Activated naive CD4-positive, alpha-beta T cell treated with anti-CD3 and anti-CD28 coated beads, Interleukin-2, amount 50 U/mL, for 24 hours (primary cell): ENCODE results near the gene CNTN4.

Experiments used
- H3K27ac Mint-ChIP-seq: one replicate; pipeline ENCODE4 v1.8.0; 2021; ENCODE audit warnings: mild to moderate bottlenecking, mixed read lengths
- H3K27me3 Mint-ChIP-seq: one replicate; pipeline ENCODE4 v1.8.0; 2021; ENCODE audit warnings: mixed read lengths
- H3K36me3 Mint-ChIP-seq: one replicate; pipeline ENCODE4 v1.8.0; 2021; ENCODE audit warnings: mixed read lengths
- H3K4me1 Mint-ChIP-seq: one replicate; pipeline ENCODE4 v1.8.0; 2021; ENCODE audit warnings: mixed read lengths
- H3K4me3 Mint-ChIP-seq: one replicate; pipeline ENCODE4 v1.8.0; 2021; ENCODE audit warnings: mild to moderate bottlenecking, mixed read lengths
- H3K9me3 Mint-ChIP-seq: one replicate; pipeline ENCODE4 v1.8.0; 2021; ENCODE audit warnings: mixed read lengths

CNTN4 gene

GRCh38 chr3:2731843-2732242 is 633.2 kb downstream of the CNTN4 start:
- Mint-ChIP-seq H3K27ac (no peak overlapping the region), H3K9me3 (no peaks in the 10 kb centered on the region), H3K4me1 (no peaks in the 10 kb centered on the region), H3K36me3 (no peaks in the 10 kb centered on the region), H3K4me3 (no peak overlapping the region), H3K27me3 (peaks cover 3% of the 10 kb centered on the region)

- Mint-ChIP-seq H3K36me3 (no peaks in the 10 kb centered on the region), H3K4me1 (no peaks in the 10 kb centered on the region), H3K27me3 (peaks cover 5% of the 10 kb centered on the region), H3K4me3 (no peak overlapping the region), H3K9me3 (no peaks in the 10 kb centered on the region), H3K27ac (no peak overlapping the region)
Measured at GRCh38 chr3:2735392-2735894, 636.8 kb downstream of the CNTN4 start.

GRCh38 chr3:2741516-2741915 is 642.9 kb downstream of the CNTN4 start:
- Mint-ChIP-seq H3K9me3 (no peaks in the 10 kb centered on the region), H3K27me3 (peaks cover 14% of the 10 kb centered on the region)

DNA sequence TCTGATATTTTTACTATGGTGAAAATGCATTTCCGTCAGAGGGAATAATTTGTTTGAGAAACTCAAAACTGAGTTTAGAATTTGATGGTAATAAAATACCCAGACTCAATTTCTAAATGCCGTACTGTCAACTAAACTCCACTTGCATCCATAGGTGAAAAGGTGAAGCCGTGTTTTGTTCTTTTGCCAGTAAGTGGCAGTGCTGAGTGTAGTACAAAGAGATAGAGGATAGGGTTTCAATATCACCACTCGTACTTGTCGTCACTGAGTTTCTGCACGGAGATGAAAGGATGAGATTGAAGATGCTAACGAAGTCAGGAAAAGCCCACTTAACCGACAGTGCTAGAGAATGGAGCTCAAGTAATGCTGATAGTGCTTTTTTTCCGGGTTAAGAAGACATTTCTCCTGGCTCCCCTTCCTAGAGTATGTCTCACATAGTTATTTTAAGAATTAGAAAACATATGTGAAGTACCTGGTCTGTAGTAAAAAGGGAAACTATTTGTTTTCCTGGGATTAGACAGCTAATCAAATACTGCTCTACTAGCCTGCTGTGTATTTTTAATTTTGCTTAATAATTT is 666.4 kb downstream of the CNTN4 start:
- H3K4me1 Mint-ChIP-seq: peaks cover 3% of the 10 kb centered on the region
- H3K27ac Mint-ChIP-seq: no peak overlapping the region
- H3K27me3 Mint-ChIP-seq: peaks cover 1% of the 10 kb centered on the region
- no peaks in the 10 kb centered on the region for H3K9me3 Mint-ChIP-seq
- H3K36me3 Mint-ChIP-seq: no peaks in the 10 kb centered on the region
- H3K4me3 Mint-ChIP-seq: no peak overlapping the region

More at GRCh38 chr3:2741516-2741915, 642.9 kb downstream of the CNTN4 start:
- Mint-ChIP-seq H3K4me1 (no peaks in the 10 kb centered on the region), H3K27ac (no peak overlapping the region), H3K4me3 (no peak overlapping the region), H3K36me3 (no peaks in the 10 kb centered on the region)

DNA sequence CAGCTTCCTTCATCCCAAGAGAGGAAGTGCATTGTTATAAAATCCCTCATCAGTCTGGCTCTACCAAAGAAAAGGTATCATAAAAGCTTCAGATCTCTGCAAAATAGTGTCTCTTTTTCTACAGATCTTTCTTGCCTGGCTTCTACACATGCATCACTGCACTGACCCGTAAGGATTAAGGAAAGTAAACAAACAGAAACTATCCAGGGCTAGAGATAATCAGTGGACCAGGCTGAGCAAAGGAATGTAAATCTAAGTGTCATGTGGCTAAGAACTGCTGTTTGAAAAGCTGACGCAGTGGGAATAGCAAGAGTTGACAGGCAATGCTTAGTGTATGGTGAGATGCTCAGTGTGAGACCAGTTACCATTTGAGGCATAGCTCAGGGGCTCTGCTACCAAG is 671.8 kb downstream of the CNTN4 start:
- Mint-ChIP-seq H3K36me3 (no peaks in the 10 kb centered on the region), H3K27me3 (peaks cover 1% of the 10 kb centered on the region), H3K4me3 (no peak overlapping the region), H3K9me3 (no peaks in the 10 kb centered on the region), H3K27ac (no peak overlapping the region), H3K4me1 (no peaks in the 10 kb centered on the region)

DNA sequence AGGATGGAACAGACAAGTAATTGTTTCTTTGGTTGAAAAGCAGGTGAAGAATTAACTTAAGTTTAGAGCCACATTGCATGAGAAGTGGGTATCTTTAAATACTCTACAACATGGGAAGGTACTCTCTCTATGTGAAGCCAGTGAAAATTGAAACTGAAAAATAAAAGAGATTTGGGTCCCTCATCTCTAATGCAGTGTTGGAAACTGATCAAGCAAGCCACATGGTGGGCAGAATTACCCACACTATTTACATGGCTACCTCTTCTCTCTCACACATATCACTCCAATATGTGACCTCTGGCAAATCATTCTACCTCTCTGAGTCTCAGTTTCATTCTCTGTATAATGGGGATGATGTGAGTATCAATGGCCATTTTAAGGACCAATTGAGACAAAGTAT is 672.5 kb downstream of the CNTN4 start:
- Mint-ChIP-seq H3K4me1 (no peaks in the 10 kb centered on the region), H3K9me3 (no peaks in the 10 kb centered on the region), H3K36me3 (no peaks in the 10 kb centered on the region), H3K4me3 (no peak overlapping the region), H3K27me3 (peaks cover 1% of the 10 kb centered on the region), H3K27ac (no peak overlapping the region)

DNA sequence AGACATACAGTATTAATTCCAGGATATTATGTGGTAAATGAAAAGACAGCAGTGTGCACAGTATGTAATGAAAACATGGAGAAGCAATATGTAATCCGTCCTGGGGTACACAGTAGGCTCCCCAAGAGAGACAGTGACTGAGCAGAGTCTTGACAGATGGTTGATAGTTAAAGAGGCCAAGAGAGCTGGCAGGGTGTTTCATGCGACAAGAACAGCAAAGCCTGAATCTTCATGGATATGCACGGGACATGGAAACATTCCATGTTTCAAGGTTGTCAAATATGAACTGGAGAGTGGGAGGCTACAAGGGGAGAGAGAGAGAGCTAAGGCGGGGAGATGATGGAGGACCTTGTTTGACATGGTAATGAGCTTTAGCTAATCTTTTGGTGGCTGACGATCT is 673.1 kb downstream of the CNTN4 start:
- Mint-ChIP-seq H3K4me1 (no peaks in the 10 kb centered on the region), H3K27ac (no peak overlapping the region), H3K9me3 (no peaks in the 10 kb centered on the region), H3K4me3 (no peak overlapping the region), H3K27me3 (peaks cover 1% of the 10 kb centered on the region), H3K36me3 (no peaks in the 10 kb centered on the region)

GRCh38 chr3:2772803-2773202 is 674.1 kb downstream of the CNTN4 start:
- H3K36me3 Mint-ChIP-seq: no peaks in the 10 kb centered on the region
- no peaks in the 10 kb centered on the region for H3K9me3 Mint-ChIP-seq
- no peak overlapping the region for H3K4me3 Mint-ChIP-seq
- peaks cover 1% of the 10 kb centered on the region for H3K27me3 Mint-ChIP-seq
- H3K4me1 Mint-ChIP-seq: no peaks in the 10 kb centered on the region
- H3K27ac Mint-ChIP-seq: no peak overlapping the region

DNA sequence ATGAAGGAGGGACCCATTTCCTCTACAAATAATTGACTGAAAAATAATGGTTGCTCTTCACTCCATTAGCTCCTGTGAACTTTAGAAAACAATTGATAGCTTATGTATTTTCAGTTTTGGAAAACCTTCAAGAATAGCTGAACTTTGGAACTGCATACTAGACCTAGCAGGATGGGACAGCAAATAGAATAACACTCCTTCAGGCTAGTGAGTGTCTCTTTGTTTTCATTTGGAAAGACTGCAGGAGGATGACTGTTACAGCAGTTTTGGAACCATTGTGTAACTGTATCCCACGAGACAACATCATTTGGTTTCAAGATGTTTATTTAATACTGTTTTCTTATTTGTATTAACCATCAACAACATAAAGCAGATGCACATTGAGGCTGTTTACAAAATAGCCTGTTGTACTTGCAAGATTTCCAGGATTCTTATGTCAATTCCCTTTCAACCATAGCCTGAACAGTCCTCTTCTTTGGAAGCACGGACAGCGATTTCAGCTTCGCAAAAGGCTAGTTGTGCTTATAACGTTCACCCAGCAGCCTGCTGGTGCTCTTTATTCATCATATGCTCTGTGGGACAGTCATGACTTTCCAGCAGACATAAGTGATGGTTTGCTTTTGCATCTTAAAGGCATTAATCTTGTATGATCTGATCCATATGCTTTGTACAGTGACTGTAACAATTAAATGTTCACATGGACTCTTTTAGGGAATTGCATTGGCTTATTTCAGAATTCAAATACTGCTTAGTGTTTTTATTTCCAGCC is 676.0 kb downstream of the CNTN4 start:
- no peak overlapping the region for H3K4me3 Mint-ChIP-seq
- no peaks in the 10 kb centered on the region for H3K4me1 Mint-ChIP-seq
- H3K36me3 Mint-ChIP-seq: no peaks in the 10 kb centered on the region
- no peaks in the 10 kb centered on the region for H3K27me3 Mint-ChIP-seq
- no peaks in the 10 kb centered on the region for H3K9me3 Mint-ChIP-seq
- H3K27ac Mint-ChIP-seq: no peak overlapping the region

- H3K4me3 Mint-ChIP-seq: no peak overlapping the region
- H3K27ac Mint-ChIP-seq: no peak overlapping the region
- H3K9me3 Mint-ChIP-seq: no peaks in the 10 kb centered on the region
- H3K36me3 Mint-ChIP-seq: no peaks in the 10 kb centered on the region
- no peaks in the 10 kb centered on the region for H3K27me3 Mint-ChIP-seq
- H3K4me1 Mint-ChIP-seq: no peaks in the 10 kb centered on the region
Measured at GRCh38 chr3:2783261-2783660, 684.6 kb downstream of the CNTN4 start.

GRCh38 chr3:2784627-2785026 is 686.0 kb downstream of the CNTN4 start:
- Mint-ChIP-seq H3K4me1 (no peaks in the 10 kb centered on the region), H3K27me3 (no peaks in the 10 kb centered on the region)

DNA sequence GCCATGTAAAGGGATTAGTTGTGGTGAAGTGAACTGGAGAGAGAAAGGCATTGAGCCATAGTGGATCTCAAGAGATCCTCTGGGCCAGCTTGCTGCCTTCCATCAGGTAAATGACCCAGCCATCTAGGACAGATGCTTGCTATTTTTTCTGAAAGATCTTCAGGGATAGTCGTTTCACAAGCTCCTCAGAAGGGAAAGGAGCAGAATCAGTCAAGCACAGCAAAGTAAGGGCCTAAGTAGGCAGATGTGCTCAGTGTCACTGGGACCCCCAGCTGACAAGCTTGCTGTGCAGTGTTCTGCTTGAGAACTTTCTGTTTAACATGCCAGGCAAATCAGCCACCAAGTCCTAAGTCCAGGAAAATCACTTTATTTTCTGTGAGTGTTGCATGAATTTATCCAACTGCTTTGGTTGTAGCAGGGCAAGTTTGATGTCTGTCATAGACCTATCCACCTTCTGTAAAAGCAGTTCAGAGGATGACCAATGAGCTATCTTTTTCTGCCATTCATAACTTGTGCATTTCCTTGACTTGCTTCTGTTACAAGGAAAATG is 691.7 kb downstream of the CNTN4 start:
- Mint-ChIP-seq H3K27me3 (no peaks in the 10 kb centered on the region), H3K9me3 (no peaks in the 10 kb centered on the region), H3K27ac (no peak overlapping the region), H3K4me1 (no peaks in the 10 kb centered on the region), H3K4me3 (no peak overlapping the region), H3K36me3 (no peaks in the 10 kb centered on the region)

More at GRCh38 chr3:2784627-2785026, 686.0 kb downstream of the CNTN4 start:
- no peak overlapping the region for H3K4me3 Mint-ChIP-seq
- no peaks in the 10 kb centered on the region for H3K9me3 Mint-ChIP-seq
- no peak overlapping the region for H3K27ac Mint-ChIP-seq
- H3K36me3 Mint-ChIP-seq: no peaks in the 10 kb centered on the region

DNA sequence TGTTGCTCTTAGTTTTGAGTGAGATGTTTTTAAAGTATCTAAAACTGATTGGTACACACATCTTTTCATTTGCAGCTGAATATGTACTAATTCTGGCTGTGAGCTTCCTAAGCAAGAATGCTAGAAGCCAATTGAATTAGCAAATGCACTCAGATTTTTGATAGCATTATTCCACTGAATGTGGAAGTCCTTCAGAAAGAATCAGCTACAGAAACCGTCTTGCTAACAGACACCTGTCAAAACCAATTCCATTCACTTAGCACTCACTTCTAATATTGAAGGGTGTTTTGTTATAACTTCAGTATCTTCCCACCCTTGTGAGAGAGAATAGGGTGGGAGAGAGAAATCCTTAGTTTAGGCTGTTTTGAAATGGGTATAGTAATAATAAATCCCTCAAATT is 693.8 kb downstream of the CNTN4 start:
- Mint-ChIP-seq H3K9me3 (no peaks in the 10 kb centered on the region), H3K27me3 (no peaks in the 10 kb centered on the region), H3K36me3 (no peaks in the 10 kb centered on the region), H3K4me3 (no peak overlapping the region), H3K27ac (no peak overlapping the region), H3K4me1 (no peaks in the 10 kb centered on the region)

GRCh38 chr3:2793987-2794386 is 695.3 kb downstream of the CNTN4 start:
- no peak overlapping the region for H3K4me3 Mint-ChIP-seq
- H3K27ac Mint-ChIP-seq: no peak overlapping the region
- H3K36me3 Mint-ChIP-seq: no peaks in the 10 kb centered on the region
- H3K4me1 Mint-ChIP-seq: no peaks in the 10 kb centered on the region
- no peaks in the 10 kb centered on the region for H3K9me3 Mint-ChIP-seq
- H3K27me3 Mint-ChIP-seq: no peaks in the 10 kb centered on the region

- no peaks in the 10 kb centered on the region for H3K9me3 Mint-ChIP-seq
- no peak overlapping the region for H3K4me3 Mint-ChIP-seq
- no peaks in the 10 kb centered on the region for H3K36me3 Mint-ChIP-seq
- no peaks in the 10 kb centered on the region for H3K4me1 Mint-ChIP-seq
- peaks cover 9% of the 10 kb centered on the region for H3K27me3 Mint-ChIP-seq
- no peak overlapping the region for H3K27ac Mint-ChIP-seq
Measured at GRCh38 chr3:2802429-2802828, 703.8 kb downstream of the CNTN4 start.

DNA sequence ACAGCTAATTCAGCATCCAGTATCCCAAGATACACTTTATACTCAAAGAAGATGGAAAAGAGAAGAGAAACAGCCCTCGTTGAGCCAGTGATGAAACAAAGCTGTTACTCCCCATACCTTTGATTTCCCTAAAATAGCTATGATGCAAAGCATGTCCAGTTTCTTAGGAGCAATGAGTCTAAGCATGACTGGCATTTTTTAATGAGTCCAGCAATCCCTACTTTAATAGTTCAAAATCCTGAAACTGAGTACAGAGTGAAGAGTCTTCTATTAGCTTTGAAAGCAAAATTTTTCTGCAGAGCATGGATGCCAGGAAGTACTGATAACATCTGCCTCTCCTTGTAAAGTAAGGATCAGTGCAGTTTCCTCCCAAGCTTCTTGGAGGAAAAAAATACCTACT is 708.8 kb downstream of the CNTN4 start:
- H3K27me3 Mint-ChIP-seq: peaks cover 12% of the 10 kb centered on the region

More for the DNA sequence above, 708.8 kb downstream of the CNTN4 start:
- H3K27ac Mint-ChIP-seq: no peak overlapping the region
- H3K4me1 Mint-ChIP-seq: no peaks in the 10 kb centered on the region
- H3K9me3 Mint-ChIP-seq: no peaks in the 10 kb centered on the region
- H3K4me3 Mint-ChIP-seq: no peak overlapping the region
- no peaks in the 10 kb centered on the region for H3K36me3 Mint-ChIP-seq
